Measurements from ENCODE around the gene PEX11B.

DNA sequence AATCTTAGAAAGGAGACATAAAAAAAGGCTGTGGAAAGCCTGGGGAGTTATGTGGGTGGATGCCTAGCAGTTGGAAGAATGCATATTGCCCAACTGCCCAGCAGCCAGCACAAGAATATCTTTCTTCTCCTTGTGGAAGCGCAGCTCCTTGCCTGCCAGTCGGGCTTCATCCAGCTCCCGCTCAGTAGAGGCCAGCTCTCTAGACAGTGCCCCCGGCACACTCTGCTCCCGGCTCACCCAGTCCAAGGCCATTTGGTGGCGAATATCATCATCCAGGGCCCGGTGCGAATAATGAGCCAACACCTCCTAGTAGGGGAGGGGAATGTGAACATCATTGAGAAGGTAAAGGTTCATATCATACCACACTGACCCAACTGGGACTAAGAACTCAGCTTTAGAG lies 17.7 kb upstream of the PEX11B start:
- no peak for TF ChIP-seq GATA3 (IDR thresholded peaks at IDR 0.05; ENCODE audit: low read depth, low read length)
- no peak for TF ChIP-seq GATA2 (IDR thresholded peaks at IDR 0.05; ENCODE audit: low read depth, low read length)
